HepG2 (cell line): ENCODE results near the gene C1orf35. TPM values are rescaled to one million over a fixed set of nuclear protein-coding genes. Genes with fewer than 3 reads are reported as not detected.

Source experiments
- ATAC-seq: fragments of 200-7000 bp; cut with Tn5 transposase; 3 replicates; pipeline ENCODE4 v1.9.1; 2020; ENCODE audit warnings: mild to moderate bottlenecking, moderate library complexity
- BruUV-seq: library from RNA; stranded (reverse); fragments of 400-500 nt; replicated peaks from 2 replicates; lab custom pipeline; 2021; lab: Mats Ljungman, UMichigan
- CTCF ChIA-PET: fragments of 300-600 bp; formaldehyde crosslinking; extraction: SDS; loops from one replicate; lab custom pipeline; 2021; ENCODE audit warnings: low total read pairs, inconsistent platforms, low intra/inter-chr PET ratio; lab: Yijun Ruan, JAX
- POLR2A ChIA-PET: fragments of 350-600 bp; sonication (Branson Sonifier 250); formaldehyde crosslinking; loops from one replicate; lab custom pipeline; 2020; ENCODE audit warnings: antibody characterized with exemption, inconsistent platforms; lab: Yijun Ruan, JAX
- DNase-seq: peaks from one replicate; pipeline ENCODE4 v3.0.0-alpha.2; 2015; ENCODE audit warnings: low spot score
- FAIRE-seq: peaks from 3 replicates; lab custom pipeline; 2011; peaks lifted over from hg19 to GRCh38; lab: Jason Lieb, UNC
- H2AFZ ChIP-seq: one replicate; pipeline ENCODE4 v1.6.1; 2011; ENCODE audit warnings: low read length, inconsistent platforms
- H3K27ac ChIP-seq: fragments of 300-600 bp; 3 replicates; pipeline ENCODE4 v1.8.0; 2011; ENCODE audit warnings: mixed run types, mild to moderate bottlenecking, mixed read lengths, low read length, inconsistent platforms; ENCODE audit not compliant: insufficient read depth; ENCODE audit errors: extremely low read length
- H3K27me3 ChIP-seq, 2 experiments: fragments of 200-600 bp in 1 of 2; 2 replicates in 1 of 2; 3 replicates in 1 of 2; pipeline versions ENCODE4 v1.6.0 to v1.8.0; 2011; ENCODE audit warnings: low read length in 2 of 2, mild to moderate bottlenecking in 2 of 2, moderate library complexity in 2 of 2, inconsistent platforms in 1 of 2; ENCODE audit not compliant: insufficient read depth in 2 of 2, control insufficient read depth in 1 of 2
- H3K36me3 ChIP-seq, 2 experiments: fragments of 200-600 bp in 1 of 2; replicated peaks in 1 of 2; 2 replicates in 1 of 2; 3 replicates in 1 of 2; pipeline versions ENCODE4 v1.5.1 to v1.8.0; 2011; ENCODE audit warnings: low read length in 2 of 2, inconsistent platforms in 1 of 2; ENCODE audit not compliant: insufficient read depth in 2 of 2, control insufficient read depth in 1 of 2
- H3K4me1 ChIP-seq: 2 replicates; pipeline ENCODE4 v1.5.1; 2012; ENCODE audit warnings: low read length, inconsistent platforms; ENCODE audit not compliant: insufficient read depth
- H3K4me2 ChIP-seq: 2 replicates; pipeline ENCODE4 v1.6.0; 2011; ENCODE audit warnings: low read depth, low read length, inconsistent platforms
- H3K4me3 ChIP-seq, 3 experiments: fragments of 200-600 bp in 1 of 3; sonication (generic), shearing (Covaris generic) in 1 of 3; replicated peaks in 1 of 3; 2 replicates each; pipeline ENCODE4 v1.5.1; 2011 to 2016; ENCODE audit warnings: low read length in 3 of 3, inconsistent platforms in 2 of 3, low read depth in 2 of 3, mild to moderate bottlenecking in 2 of 3, control low read depth in 1 of 3, mixed read lengths in 1 of 3; ENCODE audit not compliant: insufficient read depth in 1 of 3
- H3K79me2 ChIP-seq: one replicate; pipeline ENCODE4 v1.6.1; 2011; ENCODE audit warnings: low read length, inconsistent platforms; ENCODE audit not compliant: insufficient read depth
- H3K9ac ChIP-seq: 2 replicates; pipeline ENCODE4 v1.6.0; 2011; ENCODE audit warnings: mild to moderate bottlenecking, low read depth, low read length, inconsistent platforms; ENCODE audit not compliant: insufficient read depth
- H3K9me3 ChIP-seq: 2 replicates; pipeline ENCODE4 v1.5.1; 2012; ENCODE audit warnings: mild to moderate bottlenecking, low read length
- H4K20me1 ChIP-seq: 2 replicates; pipeline ENCODE4 v1.6.0; 2011; ENCODE audit warnings: inconsistent platforms, mild to moderate bottlenecking, low read length, moderate library complexity; ENCODE audit not compliant: insufficient read depth
- MTF1 ChIP-seq: sonication (generic); formaldehyde crosslinking; IDR thresholded peaks from 2 replicates; pipeline ENCODE4 v1.5.0; 2020; ENCODE audit warnings: missing genetic modification reagents
- ZNF468 ChIP-seq: sonication (generic); formaldehyde crosslinking; IDR thresholded peaks from 2 replicates; pipeline ENCODE4 v1.8.0; 2022; ENCODE audit warnings: mild to moderate bottlenecking, moderate library complexity, missing genetic modification reagents
- ZNF549 ChIP-seq: sonication (generic); formaldehyde crosslinking; IDR thresholded peaks from 2 replicates; pipeline ENCODE4 v1.5.0; 2020; ENCODE audit warnings: missing genetic modification reagents
- ZNF619 ChIP-seq: sonication (generic); formaldehyde crosslinking; IDR thresholded peaks from 2 replicates; pipeline ENCODE4 v1.4.0; 2020; ENCODE audit warnings: mild to moderate bottlenecking, missing genetic modification reagents
- WGBS: methylation state at CpG from one replicate; pipeline ENCODE4 v1.1.6; 2017; ENCODE audit warnings: low lambda C conversion rate; 5-methylcytosine and 5-hydroxymethylcytosine counted together
- in situ Hi-C: cut with HindIII; loops from 2 replicates; pipeline ENCODE4 v1.10.0; 2017; ENCODE audit warnings: low pct_unique_long_range_greater_than_20kb; ENCODE audit not compliant: extremely low pct_ligation_motif_present
- intact Hi-C: fragments of 100-400 bp; cut with micrococcal nuclease; formaldehyde crosslinking; loops from one replicate; pipeline ENCODE4 v1.10.0; 2022; ENCODE audit not compliant: unreplicated experiment
- polyA plus RNA-seq, 8 experiments: library from polyadenylated mRNA; depleted of rRNA in 3 of 8; stranded (reverse) in 7 of 8; unstranded in 1 of 8; fragments of >200 nt; fragmentation: Illumina TruSeq in 4 of 8; extraction: Trizol in 4 of 8; gene quantifications; 2 replicates each; pipeline versions ENCODE4 v1.2.1 to v1.2.3, GENCODE V29; 2011 to 2016; ENCODE audit warnings: low read depth in 4 of 8, missing spikeins in 1 of 8, mixed read lengths in 1 of 8; ENCODE audit not compliant: insufficient read depth in 1 of 8
- total RNA-seq, 5 experiments: library from RNA; depleted of rRNA; stranded (reverse); fragments of >200 nt; fragmentation: Illumina TruSeq; extraction: Trizol; gene quantifications; 2 replicates each; pipeline ENCODE4 v1.2.3, GENCODE V29; 2016; ENCODE audit warnings: low read depth in 1 of 5
- TF ChIP-seq, protein P1 (sequence below): sonication (generic); formaldehyde crosslinking; IDR thresholded peaks from 2 replicates; pipeline ENCODE4 v1.4.0; 2020; ENCODE audit warnings: missing genetic modification reagents
- TF ChIP-seq, protein P2 (sequence below): sonication (generic); formaldehyde crosslinking; IDR thresholded peaks from 2 replicates; pipeline ENCODE4 v1.4.0; 2020; ENCODE audit warnings: missing genetic modification reagents, borderline replicate concordance
- TF ChIP-seq, protein P3 (sequence below): sonication (generic); formaldehyde crosslinking; IDR thresholded peaks from 2 replicates; pipeline ENCODE4 v1.4.0; 2020; ENCODE audit warnings: missing genetic modification reagents
- TF ChIP-seq, protein P4 (sequence below), 2 experiments: fragments of 450-650 bp in 1 of 2; sonication (generic) in 1 of 2; formaldehyde crosslinking in 1 of 2; IDR thresholded peaks; 2 replicates each; pipeline versions ENCODE4 v1.6.1 to v1.8.0; 2016 to 2022; ENCODE audit warnings: antibody characterized with exemption in 1 of 2, mild to moderate bottlenecking in 1 of 2, missing genetic modification reagents in 1 of 2

The C1orf35 gene
- total and polyA plus RNA-seq, 2 of the 13 experiments (the other 11 are each of a cell fraction or from before 2014, with no cell fraction given): 8.1 to 19.3 TPM

DNA sequence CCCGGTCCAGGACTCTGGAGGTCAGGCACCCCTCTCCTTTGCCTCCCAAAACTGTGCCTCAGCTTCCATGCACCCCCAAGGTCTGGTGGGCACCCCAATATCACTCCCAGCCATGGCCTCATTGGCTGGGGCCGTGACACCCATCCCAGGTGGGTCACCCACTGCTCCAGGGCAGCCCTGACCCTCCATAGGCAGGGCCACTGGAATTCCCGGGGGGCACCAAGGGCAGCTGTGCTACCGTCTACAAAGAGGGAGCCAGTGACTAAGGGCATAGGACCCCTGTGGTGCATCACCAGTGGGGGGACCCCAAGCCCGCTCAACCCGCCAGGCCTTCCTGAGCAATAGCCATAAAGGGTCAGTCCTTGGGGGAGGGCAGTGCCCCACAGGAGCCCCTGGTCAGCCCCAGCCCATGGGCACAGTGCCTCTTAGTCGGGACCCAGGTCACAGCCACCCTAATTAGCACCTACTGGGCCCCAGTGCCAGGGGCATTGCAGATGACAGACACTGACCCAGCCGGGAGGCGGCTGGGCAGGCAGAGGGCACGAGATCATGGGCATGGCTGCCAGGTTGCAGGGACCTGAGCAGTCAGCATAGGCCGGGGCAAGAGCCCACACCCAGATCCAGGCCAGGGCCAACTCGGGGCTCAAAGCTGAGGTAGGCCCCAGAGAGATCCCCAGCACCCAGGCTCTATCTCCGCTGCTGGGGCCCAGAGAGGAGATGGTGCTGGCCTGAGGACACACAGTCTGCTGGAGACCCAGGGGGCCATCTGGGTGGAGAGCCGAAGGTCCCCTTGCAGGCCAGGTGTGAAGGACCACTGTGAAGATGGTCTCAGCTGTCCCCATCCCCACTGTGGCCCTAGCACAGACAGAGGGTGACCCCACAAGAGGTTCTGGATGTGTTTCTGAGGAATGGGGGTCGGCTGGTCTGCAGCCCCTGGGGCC lies 39.6 kb downstream of the C1orf35 start:
- Histone ChIP-seq H2AFZ (no peak overlapping the region), H4K20me1 (no peaks in the 10 kb centered on the region), H3K4me2 (no peak overlapping the region), H3K4me1 (no peaks in the 10 kb centered on the region), H3K36me3 (no peaks in the 10 kb centered on the region), H3K79me2 (no peaks in the 10 kb centered on the region), H3K9me3 (no peaks in the 10 kb centered on the region), H3K4me3 (no peak overlapping the region), H3K27ac (no peak overlapping the region), H3K9ac (no peak overlapping the region), H3K27me3 (peaks cover 8 to 45% of the 10 kb centered on the region in 2 experiments; a peak in 4 of 5 replicates)
- DNase-seq (no peak), ATAC-seq (no peak), FAIRE-seq (no peak)
- TF ChIP-seq MTF1 (CRISPR knock-in tag) (no peak), ZNF619 (no peak), ZNF468 (CRISPR knock-in tag) (no peak), ZNF549 (CRISPR knock-in tag) (no peak)
- TF ChIP-seq, protein P1, sequence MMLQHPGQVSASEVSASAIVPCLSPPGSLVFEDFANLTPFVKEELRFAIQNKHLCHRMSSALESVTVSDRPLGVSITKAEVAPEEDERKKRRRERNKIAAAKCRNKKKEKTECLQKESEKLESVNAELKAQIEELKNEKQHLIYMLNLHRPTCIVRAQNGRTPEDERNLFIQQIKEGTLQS (CRISPR knock-in tag): no peak
- TF ChIP-seq, protein P2, sequence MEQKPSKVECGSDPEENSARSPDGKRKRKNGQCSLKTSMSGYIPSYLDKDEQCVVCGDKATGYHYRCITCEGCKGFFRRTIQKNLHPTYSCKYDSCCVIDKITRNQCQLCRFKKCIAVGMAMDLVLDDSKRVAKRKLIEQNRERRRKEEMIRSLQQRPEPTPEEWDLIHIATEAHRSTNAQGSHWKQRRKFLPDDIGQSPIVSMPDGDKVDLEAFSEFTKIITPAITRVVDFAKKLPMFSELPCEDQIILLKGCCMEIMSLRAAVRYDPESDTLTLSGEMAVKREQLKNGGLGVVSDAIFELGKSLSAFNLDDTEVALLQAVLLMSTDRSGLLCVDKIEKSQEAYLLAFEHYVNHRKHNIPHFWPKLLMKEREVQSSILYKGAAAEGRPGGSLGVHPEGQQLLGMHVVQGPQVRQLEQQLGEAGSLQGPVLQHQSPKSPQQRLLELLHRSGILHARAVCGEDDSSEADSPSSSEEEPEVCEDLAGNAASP: no peak
- TF ChIP-seq, protein P3, sequence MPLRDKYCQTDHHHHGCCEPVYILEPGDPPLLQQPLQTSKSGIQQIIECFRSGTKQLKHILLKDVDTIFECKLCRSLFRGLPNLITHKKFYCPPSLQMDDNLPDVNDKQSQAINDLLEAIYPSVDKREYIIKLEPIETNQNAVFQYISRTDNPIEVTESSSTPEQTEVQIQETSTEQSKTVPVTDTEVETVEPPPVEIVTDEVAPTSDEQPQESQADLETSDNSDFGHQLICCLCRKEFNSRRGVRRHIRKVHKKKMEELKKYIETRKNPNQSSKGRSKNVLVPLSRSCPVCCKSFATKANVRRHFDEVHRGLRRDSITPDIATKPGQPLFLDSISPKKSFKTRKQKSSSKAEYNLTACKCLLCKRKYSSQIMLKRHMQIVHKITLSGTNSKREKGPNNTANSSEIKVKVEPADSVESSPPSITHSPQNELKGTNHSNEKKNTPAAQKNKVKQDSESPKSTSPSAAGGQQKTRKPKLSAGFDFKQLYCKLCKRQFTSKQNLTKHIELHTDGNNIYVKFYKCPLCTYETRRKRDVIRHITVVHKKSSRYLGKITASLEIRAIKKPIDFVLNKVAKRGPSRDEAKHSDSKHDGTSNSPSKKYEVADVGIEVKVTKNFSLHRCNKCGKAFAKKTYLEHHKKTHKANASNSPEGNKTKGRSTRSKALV: no peak
- TF ChIP-seq, protein P4, sequence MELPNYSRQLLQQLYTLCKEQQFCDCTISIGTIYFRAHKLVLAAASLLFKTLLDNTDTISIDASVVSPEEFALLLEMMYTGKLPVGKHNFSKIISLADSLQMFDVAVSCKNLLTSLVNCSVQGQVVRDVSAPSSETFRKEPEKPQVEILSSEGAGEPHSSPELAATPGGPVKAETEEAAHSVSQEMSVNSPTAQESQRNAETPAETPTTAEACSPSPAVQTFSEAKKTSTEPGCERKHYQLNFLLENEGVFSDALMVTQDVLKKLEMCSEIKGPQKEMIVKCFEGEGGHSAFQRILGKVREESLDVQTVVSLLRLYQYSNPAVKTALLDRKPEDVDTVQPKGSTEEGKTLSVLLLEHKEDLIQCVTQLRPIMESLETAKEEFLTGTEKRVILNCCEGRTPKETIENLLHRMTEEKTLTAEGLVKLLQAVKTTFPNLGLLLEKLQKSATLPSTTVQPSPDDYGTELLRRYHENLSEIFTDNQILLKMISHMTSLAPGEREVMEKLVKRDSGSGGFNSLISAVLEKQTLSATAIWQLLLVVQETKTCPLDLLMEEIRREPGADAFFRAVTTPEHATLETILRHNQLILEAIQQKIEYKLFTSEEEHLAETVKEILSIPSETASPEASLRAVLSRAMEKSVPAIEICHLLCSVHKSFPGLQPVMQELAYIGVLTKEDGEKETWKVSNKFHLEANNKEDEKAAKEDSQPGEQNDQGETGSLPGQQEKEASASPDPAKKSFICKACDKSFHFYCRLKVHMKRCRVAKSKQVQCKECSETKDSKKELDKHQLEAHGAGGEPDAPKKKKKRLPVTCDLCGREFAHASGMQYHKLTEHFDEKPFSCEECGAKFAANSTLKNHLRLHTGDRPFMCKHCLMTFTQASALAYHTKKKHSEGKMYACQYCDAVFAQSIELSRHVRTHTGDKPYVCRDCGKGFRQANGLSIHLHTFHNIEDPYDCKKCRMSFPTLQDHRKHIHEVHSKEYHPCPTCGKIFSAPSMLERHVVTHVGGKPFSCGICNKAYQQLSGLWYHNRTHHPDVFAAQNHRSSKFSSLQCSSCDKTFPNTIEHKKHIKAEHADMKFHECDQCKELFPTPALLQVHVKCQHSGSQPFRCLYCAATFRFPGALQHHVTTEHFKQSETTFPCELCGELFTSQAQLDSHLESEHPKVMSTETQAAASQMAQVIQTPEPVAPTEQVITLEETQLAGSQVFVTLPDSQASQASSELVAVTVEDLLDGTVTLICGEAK (IDR thresholded peaks at IDR 0.05): no peak
- TF ChIP-seq, protein P4 (CRISPR knock-in tag; IDR thresholded peaks at IDR 0.05): no peak
- in situ Hi-C loops (no loop called here), intact Hi-C loops (no loop called here)
- 0% methylated on average over 1 of the region's 15 CpGs for WGBS
- POLR2A ChIA-PET: no interaction called here
- CTCF ChIA-PET: no interaction called here
- no TSS peak for BruUV-seq
